Uterus (tissue), 4 donors: ENCODE data around the gene DPP6. TPM values are rescaled to one million over a fixed set of nuclear protein-coding genes. Genes with fewer than 3 reads are reported as not detected.

Source experiments
- DNase-seq, 2 donors: peaks; one replicate each; pipeline ENCODE4 v3.0.0-alpha.2; 2019 to 2020
- H3K27ac ChIP-seq, 2 donors: fragments of 200-600 bp; sonication (generic); 1 replicate in 1 of 2; 2 replicates in 1 of 2; pipeline ENCODE4 v1.5.1; 2016 to 2018
- H3K27me3 ChIP-seq, 2 donors: fragments of 200-600 bp; sonication (generic); one replicate each; pipeline ENCODE4 v1.5.1; 2018 to 2019; ENCODE audit warnings: control low read depth in 1 of 2
- H3K36me3 ChIP-seq, 2 donors: fragments of 200-600 bp; sonication (generic); one replicate each; pipeline ENCODE4 v1.5.1; 2019; ENCODE audit warnings: control low read depth in 1 of 2
- H3K4me1 ChIP-seq, 2 donors: fragments of 200-600 bp; sonication (generic); one replicate each; pipeline ENCODE4 v1.5.1; 2018 to 2019; ENCODE audit warnings: control low read depth in 1 of 2
- H3K4me3 ChIP-seq, 2 donors: fragments of 200-600 bp; sonication (generic); 1 replicate in 1 of 2; 2 replicates in 1 of 2; pipeline ENCODE4 v1.5.1; 2018 to 2019; ENCODE audit warnings: mild to moderate bottlenecking in 1 of 2
- H3K9me3 ChIP-seq, 2 donors: fragments of 200-600 bp; sonication (generic); one replicate each; pipeline ENCODE4 v1.5.1; 2019; ENCODE audit warnings: control low read depth in 1 of 2
- CTCF ChIP-seq, 4 experiments: fragments of 200-600 bp in 2 of 4; fragments of 450-650 bp in 2 of 4; sonication (generic) in 2 of 4; IDR thresholded peaks; one replicate each; pipeline ENCODE4 v1.5.1; 2016 to 2019; ENCODE audit warnings: antibody characterized with exemption in 4 of 4, mild to moderate bottlenecking in 2 of 4, moderate library complexity in 1 of 4
- POLR2A ChIP-seq, 2 donors: fragments of 450-650 bp; IDR thresholded peaks; one replicate each; pipeline ENCODE4 v1.6.1; 2016; ENCODE audit warnings: antibody characterized with exemption in 2 of 2, mild to moderate bottlenecking in 1 of 2, moderate library complexity in 1 of 2
- intact Hi-C: fragments of 100-400 bp; cut with DNase I; formaldehyde crosslinking; loops from one replicate; pipeline ENCODE4 v1.15.1; 2023; ENCODE audit warnings: low total_unique reads
- total RNA-seq, 4 donors: library from RNA; depleted of rRNA in 3 of 4; stranded (reverse); fragments of >200 nt in 3 of 4; gene quantifications; one replicate each; pipeline versions ENCODE4 v1.1.0 to v1.2.4, GENCODE V29; 2014 to 2023
- donor health status: DM: yes; HTN: yes; CAD: no.

DPP6 gene
- total RNA-seq, 4 donors from 2014 or later, result 4.1 to 107 (median 42.7) TPM

GRCh38 chr7:154204046-154204445 is 151.8 kb downstream of the DPP6 start:
- Histone ChIP-seq H3K4me3 (no peak overlapping the region), H3K9me3 (no peaks in the 10 kb centered on the region), H3K27ac (no peak overlapping the region), H3K27me3 (no peaks in the 10 kb centered on the region), H3K36me3 (no peaks in the 10 kb centered on the region), H3K4me1 (no peaks in the 10 kb centered on the region)
- intact Hi-C loops, result no loop called here
- no peak for TF ChIP-seq CTCF (IDR thresholded peaks at IDR 0.05)
- no peak for TF ChIP-seq POLR2A (IDR thresholded peaks at IDR 0.05)
- no peak for DNase-seq

- no peak for DNase-seq
- intact Hi-C loops, result no loop called here
- Histone ChIP-seq H3K36me3 (no peaks in the 10 kb centered on the region), H3K27ac (no peak overlapping the region), H3K4me3 (no peak overlapping the region), H3K27me3 (no peaks in the 10 kb centered on the region), H3K9me3 (no peaks in the 10 kb centered on the region), H3K4me1 (no peaks in the 10 kb centered on the region)
- TF ChIP-seq CTCF (IDR thresholded peaks at IDR 0.05) (no peak), POLR2A (IDR thresholded peaks at IDR 0.05) (no peak)
These were observed 160.7 kb downstream of the DPP6 start for GRCh38 chr7:154212861-154213260.

GRCh38 chr7:154217688-154218340 is 165.6 kb downstream of the DPP6 start:
- no peaks in the 10 kb centered on the region for H3K27me3 ChIP-seq
- H3K36me3 ChIP-seq, result no peaks in the 10 kb centered on the region
- intact Hi-C loops, result no loop called here

GRCh38 chr7:154231732-154232131 is 179.5 kb downstream of the DPP6 start:
- no peaks in the 10 kb centered on the region for H3K27me3 ChIP-seq
- no peak for DNase-seq
- H3K9me3 ChIP-seq, result no peaks in the 10 kb centered on the region
- H3K4me3 ChIP-seq, result no peak overlapping the region
- TF ChIP-seq POLR2A (IDR thresholded peaks at IDR 0.05), result no peak
- TF ChIP-seq CTCF (IDR thresholded peaks at IDR 0.05), result no peak
- no peaks in the 10 kb centered on the region for H3K4me1 ChIP-seq
- intact Hi-C loops, result no loop called here
- H3K27ac ChIP-seq, result no peak overlapping the region
- no peaks in the 10 kb centered on the region for H3K36me3 ChIP-seq

More at GRCh38 chr7:154217688-154218340, 165.6 kb downstream of the DPP6 start:
- Histone ChIP-seq H3K27ac (no peak overlapping the region), H3K4me1 (no peaks in the 10 kb centered on the region), H3K4me3 (no peak overlapping the region), H3K9me3 (no peaks in the 10 kb centered on the region)
- TF ChIP-seq CTCF (IDR thresholded peaks at IDR 0.05) (no peak), POLR2A (IDR thresholded peaks at IDR 0.05) (no peak)
- no peak for DNase-seq

GRCh38 chr7:154232700-154233099 is 180.5 kb downstream of the DPP6 start:
- H3K36me3 ChIP-seq, result no peaks in the 10 kb centered on the region
- H3K9me3 ChIP-seq, result no peaks in the 10 kb centered on the region
- DNase-seq, result no peak
- no peak overlapping the region for H3K27ac ChIP-seq
- TF ChIP-seq POLR2A (IDR thresholded peaks at IDR 0.05) (no peak), CTCF (IDR thresholded peaks at IDR 0.05) (no peak)
- no peaks in the 10 kb centered on the region for H3K27me3 ChIP-seq
- H3K4me1 ChIP-seq, result no peaks in the 10 kb centered on the region
- H3K4me3 ChIP-seq, result no peak overlapping the region
- intact Hi-C loops, result no loop called here
